Measurements from ENCODE around the gene ACY1. TPM values are rescaled to one million over a fixed set of nuclear protein-coding genes. Genes with fewer than 3 reads are reported as not detected.
A peak's percentile ranks its signal among the peaks of the same experiment; 100 is the strongest.

The ACY1 gene
- total RNA-seq, 4 donors from 2014 or later, result 10.6 to 21.4 (median 19.5) TPM

DNA sequence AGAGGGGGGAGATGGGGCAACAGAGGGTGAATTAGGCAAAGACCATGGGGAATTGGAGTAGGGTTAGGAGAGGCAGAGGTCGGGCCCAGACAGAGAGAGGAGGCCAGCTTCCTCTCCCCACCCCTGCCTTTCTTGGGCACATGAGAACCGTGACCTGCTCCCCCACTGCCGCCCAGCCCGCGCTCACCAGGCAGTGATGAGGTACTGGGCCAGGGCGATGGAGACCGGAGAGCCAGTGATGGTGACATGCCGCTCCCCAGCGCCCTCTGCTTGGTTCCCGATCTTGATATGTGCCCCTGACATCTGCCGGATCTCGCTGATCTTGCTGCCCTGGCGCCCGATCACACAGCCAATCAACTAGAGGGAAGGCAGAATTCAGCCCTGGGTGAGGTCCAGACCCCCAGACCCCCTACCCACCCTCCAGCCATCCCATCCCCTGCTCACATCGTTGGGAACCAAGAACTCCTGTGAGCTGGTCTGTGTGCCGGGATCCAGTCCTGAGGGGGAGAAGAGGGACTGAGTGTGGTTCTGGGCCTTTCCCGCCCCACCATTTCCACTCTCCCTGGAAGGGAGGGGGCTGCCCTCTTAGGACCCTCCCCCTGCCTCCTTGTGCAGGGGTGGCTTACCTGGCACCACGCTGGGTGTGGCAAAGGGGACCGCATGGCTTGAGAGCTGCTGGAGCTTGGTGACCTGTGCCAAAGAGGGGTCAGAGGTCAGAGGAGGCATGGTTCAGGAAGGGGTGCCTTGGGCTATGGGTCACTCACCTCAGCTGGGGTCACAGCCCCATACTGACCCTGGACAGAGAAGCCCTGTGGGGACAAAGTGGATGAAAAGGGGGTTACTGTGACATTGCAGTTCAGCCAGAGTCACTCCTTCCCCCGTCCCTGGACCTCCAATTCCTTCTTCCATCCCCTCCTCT, 24.5 kb upstream of the ACY1 start:
- peaks cover 0 to 48% (median 7%) of the 10 kb centered on the region in 3 donors for H3K4me1 ChIP-seq
- H3K27ac ChIP-seq, result no peak overlapping the region
- no peaks in the 10 kb centered on the region for H3K27me3 ChIP-seq
- H3K9me3 ChIP-seq, result no peaks in the 10 kb centered on the region
- peaks cover 0 to 44% of the 10 kb centered on the region in 2 donors for H3K36me3 ChIP-seq
- H3K4me3 ChIP-seq, result no peak overlapping the region
- no peak for ATAC-seq
- TF ChIP-seq POLR2A (IDR thresholded peaks at IDR 0.05), result no peak
- 93 to 94% methylated on average over 8 to 11 of the region's 20 CpGs for WGBS, 2 donors (ENCODE audit: low coverage in 1 of 2)

DNA sequence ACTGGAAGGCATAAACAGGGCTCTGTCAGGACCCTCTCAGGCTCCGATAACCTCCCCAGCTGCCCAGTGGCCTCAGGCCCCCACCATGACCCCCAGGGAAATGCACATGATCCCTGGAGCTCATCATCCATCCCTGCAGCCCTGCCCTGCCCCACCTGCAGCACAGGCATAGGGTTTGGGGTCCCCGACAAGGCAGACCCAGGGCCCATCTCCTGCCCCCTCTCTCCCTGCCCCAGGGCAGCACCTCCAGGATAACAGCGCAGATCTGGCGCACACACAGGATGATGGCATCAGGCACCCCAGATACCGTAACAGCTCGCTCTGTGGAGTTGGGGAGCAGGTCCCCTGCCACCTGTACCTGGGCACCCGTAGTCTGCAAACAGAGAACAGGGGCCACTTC, 23.7 kb upstream of the ACY1 start:
- Histone ChIP-seq H3K27ac (no peak overlapping the region), H3K27me3 (no peaks in the 10 kb centered on the region), H3K4me1 (peaks cover 0 to 56% (median 8%) of the 10 kb centered on the region in 3 donors), H3K36me3 (peaks cover 0 to 44% of the 10 kb centered on the region in 2 donors), H3K9me3 (no peaks in the 10 kb centered on the region), H3K4me3 (no peak overlapping the region)
- no peak for ATAC-seq
- TF ChIP-seq POLR2A (IDR thresholded peaks at IDR 0.05), result no peak
- TF ChIP-seq POLR2AphosphoS5 (IDR thresholded peaks at IDR 0.05), result no peak
- TF ChIP-seq, protein P1, sequence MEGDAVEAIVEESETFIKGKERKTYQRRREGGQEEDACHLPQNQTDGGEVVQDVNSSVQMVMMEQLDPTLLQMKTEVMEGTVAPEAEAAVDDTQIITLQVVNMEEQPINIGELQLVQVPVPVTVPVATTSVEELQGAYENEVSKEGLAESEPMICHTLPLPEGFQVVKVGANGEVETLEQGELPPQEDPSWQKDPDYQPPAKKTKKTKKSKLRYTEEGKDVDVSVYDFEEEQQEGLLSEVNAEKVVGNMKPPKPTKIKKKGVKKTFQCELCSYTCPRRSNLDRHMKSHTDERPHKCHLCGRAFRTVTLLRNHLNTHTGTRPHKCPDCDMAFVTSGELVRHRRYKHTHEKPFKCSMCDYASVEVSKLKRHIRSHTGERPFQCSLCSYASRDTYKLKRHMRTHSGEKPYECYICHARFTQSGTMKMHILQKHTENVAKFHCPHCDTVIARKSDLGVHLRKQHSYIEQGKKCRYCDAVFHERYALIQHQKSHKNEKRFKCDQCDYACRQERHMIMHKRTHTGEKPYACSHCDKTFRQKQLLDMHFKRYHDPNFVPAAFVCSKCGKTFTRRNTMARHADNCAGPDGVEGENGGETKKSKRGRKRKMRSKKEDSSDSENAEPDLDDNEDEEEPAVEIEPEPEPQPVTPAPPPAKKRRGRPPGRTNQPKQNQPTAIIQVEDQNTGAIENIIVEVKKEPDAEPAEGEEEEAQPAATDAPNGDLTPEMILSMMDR (IDR thresholded peaks at IDR 0.05), result no peak
- no peak for TF ChIP-seq EP300 (IDR thresholded peaks at IDR 0.05)
- WGBS, 2 donors (ENCODE audit: low coverage in 1 of 2), result 100% methylated on average over 1 of the region's 7 CpGs; no CpG with 5 or more reads in 1 of the 2 donors

DNA sequence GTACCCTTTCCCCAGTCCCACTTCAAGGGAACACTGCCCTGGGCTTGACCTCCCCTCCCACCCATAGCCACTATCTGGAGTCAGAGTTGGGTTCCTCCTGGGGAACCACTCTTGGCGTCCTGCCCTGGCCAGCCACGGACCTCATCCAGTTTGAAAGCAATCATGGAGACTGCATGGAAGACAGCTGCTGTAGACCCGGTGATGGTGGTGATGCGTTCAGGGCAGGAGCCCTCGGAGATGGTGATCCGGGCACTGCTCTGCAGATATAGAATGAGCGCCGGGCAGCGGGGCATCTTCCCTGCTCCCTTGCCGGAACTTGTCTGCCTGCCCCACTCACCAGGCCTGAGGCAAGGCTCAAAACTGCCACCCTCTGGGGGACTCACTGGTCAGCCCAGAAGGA, 22.9 kb upstream of the ACY1 start:
- H3K4me1 ChIP-seq, result peaks cover 0 to 59% (median 15%) of the 10 kb centered on the region in 3 donors
- H3K27ac ChIP-seq, result no peak overlapping the region
- no peak for ATAC-seq
- no CpG with 5 or more reads among the region's 10 CpGs for WGBS, 2 donors (ENCODE audit: low coverage in 1 of 2)
- no peak overlapping the region for H3K4me3 ChIP-seq
- no peaks in the 10 kb centered on the region for H3K27me3 ChIP-seq
- H3K36me3 ChIP-seq, result peaks cover 0 to 44% of the 10 kb centered on the region in 2 donors
- no peak for TF ChIP-seq POLR2A (IDR thresholded peaks at IDR 0.05)
- no peak for TF ChIP-seq EP300 (IDR thresholded peaks at IDR 0.05)
- TF ChIP-seq, protein P1 (IDR thresholded peaks at IDR 0.05), result no peak
- TF ChIP-seq POLR2AphosphoS5 (IDR thresholded peaks at IDR 0.05), result no peak
- no peaks in the 10 kb centered on the region for H3K9me3 ChIP-seq

DNA sequence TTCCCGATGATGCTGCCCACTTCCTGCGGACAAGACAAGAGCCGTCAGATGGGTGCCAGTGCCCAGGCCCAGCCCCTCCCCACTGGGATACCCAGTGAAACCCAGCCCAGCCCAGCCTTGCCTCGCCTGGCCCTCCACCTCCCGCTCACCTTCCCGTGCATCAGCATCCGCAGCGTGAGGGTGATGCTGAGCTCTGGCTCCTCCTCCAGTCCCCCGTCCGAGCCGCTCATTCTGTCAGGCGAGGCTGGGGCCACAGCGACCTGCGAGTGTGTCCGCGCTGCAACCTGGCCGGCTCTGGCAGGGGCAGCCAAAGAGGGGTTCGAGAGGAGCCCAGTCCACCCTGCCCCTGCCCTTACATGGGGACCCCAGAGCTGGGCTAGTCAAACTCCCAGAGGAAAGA, 22.3 kb upstream of the ACY1 start:
- peaks cover 0 to 59% (median 18%) of the 10 kb centered on the region in 3 donors for H3K4me1 ChIP-seq
- no CpG with 5 or more reads among the region's 18 CpGs for WGBS, 2 donors (ENCODE audit: low coverage in 1 of 2)
- no peak overlapping the region for H3K27ac ChIP-seq

DNA sequence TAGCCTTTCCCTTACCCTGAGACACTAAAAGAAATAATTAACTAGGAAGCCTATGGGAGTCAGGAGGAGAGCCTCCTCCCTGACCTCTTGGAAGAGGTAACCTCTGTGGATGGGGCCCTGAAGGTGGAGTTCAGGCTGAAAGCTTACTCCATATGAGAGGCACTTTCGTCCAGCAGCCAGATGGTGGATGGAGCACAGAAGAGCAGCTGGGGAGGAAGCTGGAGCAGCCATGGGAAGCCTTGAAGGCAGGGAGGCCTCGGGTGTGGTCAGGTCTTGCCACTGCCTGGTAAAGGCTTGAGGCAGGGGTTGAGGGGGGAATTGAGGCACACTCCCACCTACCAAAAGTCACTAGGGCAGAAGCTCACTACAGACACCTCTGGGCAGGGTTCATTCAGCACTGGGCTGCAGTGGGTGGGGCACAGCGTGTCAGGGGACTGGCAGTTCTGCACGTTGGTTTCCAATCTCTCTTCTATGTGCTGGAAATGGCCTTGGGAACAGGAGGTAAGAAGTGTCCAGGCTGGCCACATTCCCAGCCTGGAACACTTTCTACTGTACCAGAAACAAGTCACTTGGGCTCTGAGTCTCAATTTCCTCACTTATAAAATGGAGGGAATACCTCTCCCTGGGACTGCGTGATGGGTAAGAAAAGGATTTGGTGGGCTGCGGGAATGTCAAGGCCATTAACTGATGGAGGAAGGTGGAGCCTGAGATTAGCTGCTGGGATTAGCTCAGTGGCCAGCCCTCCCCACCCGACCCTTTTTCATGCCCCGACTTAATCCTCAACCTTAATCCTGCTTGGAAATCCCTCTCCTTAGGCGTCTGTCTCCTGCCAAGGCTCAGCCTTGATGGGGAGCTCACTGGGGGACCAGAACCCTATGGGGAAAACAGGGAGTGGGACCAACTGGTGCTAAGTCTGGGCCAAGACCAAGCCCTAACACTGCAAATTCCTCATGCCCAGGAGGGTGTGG, 21.4 kb upstream of the ACY1 start:
- H3K27ac ChIP-seq, result peak overlapping the region in 1 of 4 donors; percentile 98
- H3K4me1 ChIP-seq, result peaks cover 0 to 59% (median 21%) of the 10 kb centered on the region in 3 donors
- no peak for ATAC-seq

More for the DNA sequence above, 22.3 kb upstream of the ACY1 start:
- TF ChIP-seq POLR2A (IDR thresholded peaks at IDR 0.05), result no peak
- H3K4me3 ChIP-seq, result no peak overlapping the region
- H3K9me3 ChIP-seq, result no peaks in the 10 kb centered on the region
- no peak for ATAC-seq
- peaks cover 0 to 44% of the 10 kb centered on the region in 2 donors for H3K36me3 ChIP-seq
- H3K27me3 ChIP-seq, result no peaks in the 10 kb centered on the region

More for the DNA sequence above, 21.4 kb upstream of the ACY1 start:
- H3K36me3 ChIP-seq, result peaks cover 0 to 44% of the 10 kb centered on the region in 2 donors
- no peak overlapping the region for H3K4me3 ChIP-seq
- H3K9me3 ChIP-seq, result no peaks in the 10 kb centered on the region
- no peaks in the 10 kb centered on the region for H3K27me3 ChIP-seq
- 70 to 100% methylated on average over 2 to 7 of the region's 9 CpGs for WGBS, 2 donors (ENCODE audit: low coverage in 1 of 2)
- TF ChIP-seq, protein P1 (IDR thresholded peaks at IDR 0.05), result no peak
- TF ChIP-seq POLR2A (IDR thresholded peaks at IDR 0.05), result no peak
- no peak for TF ChIP-seq EP300 (IDR thresholded peaks at IDR 0.05)
- TF ChIP-seq POLR2AphosphoS5 (IDR thresholded peaks at IDR 0.05), result no peak
